DOHH2 (cell line): ENCODE data around the gene MLLT3.

Experiments
- EZH2phosphoT487 ChIP-seq: fragments of 200-600 bp; sonication (generic); IDR thresholded peaks from 2 replicates; pipeline ENCODE4 v1.6.1; 2017; ENCODE audit warnings: borderline replicate concordance, mild to moderate bottlenecking, antibody characterized with exemption, low read length, moderate library complexity, mixed read lengths
- TF ChIP-seq, protein P1 (sequence below): fragments of 200-600 bp; sonication (generic); IDR thresholded peaks from one replicate; pipeline ENCODE4 v1.5.1; 2014; ENCODE audit warnings: antibody characterized with exemption, mild to moderate bottlenecking, low read depth, low read length; ENCODE audit not compliant: poor library complexity, severe bottlenecking

DNA sequence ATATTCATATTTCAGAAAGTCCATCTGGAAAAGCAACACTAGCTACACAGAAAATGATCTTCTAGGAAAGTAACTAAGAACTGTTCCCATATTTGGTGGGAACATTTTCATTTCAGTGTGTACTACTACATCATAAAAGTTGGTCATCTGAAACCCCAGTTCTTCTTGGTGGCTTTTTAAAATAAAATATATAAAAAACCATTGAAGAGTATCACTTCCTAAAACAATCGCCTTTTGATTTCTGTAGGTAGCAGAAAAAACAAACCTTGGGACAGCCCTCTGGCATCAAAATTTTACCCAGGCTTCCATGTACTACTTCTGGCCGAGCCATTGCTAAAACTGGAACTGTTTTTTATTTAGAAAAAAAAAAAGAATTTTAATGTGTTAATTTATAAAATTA lies 158.5 kb downstream of the MLLT3 start:
- TF ChIP-seq, protein P1, sequence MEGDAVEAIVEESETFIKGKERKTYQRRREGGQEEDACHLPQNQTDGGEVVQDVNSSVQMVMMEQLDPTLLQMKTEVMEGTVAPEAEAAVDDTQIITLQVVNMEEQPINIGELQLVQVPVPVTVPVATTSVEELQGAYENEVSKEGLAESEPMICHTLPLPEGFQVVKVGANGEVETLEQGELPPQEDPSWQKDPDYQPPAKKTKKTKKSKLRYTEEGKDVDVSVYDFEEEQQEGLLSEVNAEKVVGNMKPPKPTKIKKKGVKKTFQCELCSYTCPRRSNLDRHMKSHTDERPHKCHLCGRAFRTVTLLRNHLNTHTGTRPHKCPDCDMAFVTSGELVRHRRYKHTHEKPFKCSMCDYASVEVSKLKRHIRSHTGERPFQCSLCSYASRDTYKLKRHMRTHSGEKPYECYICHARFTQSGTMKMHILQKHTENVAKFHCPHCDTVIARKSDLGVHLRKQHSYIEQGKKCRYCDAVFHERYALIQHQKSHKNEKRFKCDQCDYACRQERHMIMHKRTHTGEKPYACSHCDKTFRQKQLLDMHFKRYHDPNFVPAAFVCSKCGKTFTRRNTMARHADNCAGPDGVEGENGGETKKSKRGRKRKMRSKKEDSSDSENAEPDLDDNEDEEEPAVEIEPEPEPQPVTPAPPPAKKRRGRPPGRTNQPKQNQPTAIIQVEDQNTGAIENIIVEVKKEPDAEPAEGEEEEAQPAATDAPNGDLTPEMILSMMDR = no peak
- no peak for TF ChIP-seq EZH2phosphoT487
